OCI-LY7 (cell line): ENCODE results near the gene CDK14. TPM values are rescaled to one million over a fixed set of nuclear protein-coding genes. Genes with fewer than 3 reads are reported as not detected.

Experiments
- BruUV-seq: library from RNA; stranded (reverse); fragments of 400-500 nt; replicated peaks from 2 replicates; lab custom pipeline; 2021; lab: Mats Ljungman, UMichigan
- CTCF ChIA-PET: fragments of 300-600 bp; sonication (Branson Sonifier 250); formaldehyde crosslinking; loops from one replicate; lab custom pipeline; 2022; ENCODE audit warnings: antibody characterized with exemption; ENCODE audit not compliant: unreplicated experiment; lab: Charles Lee
- POLR2A ChIA-PET: fragments of 300-600 bp; sonication (Branson Sonifier 250); formaldehyde crosslinking; loops from one replicate; lab custom pipeline; 2022; ENCODE audit warnings: antibody characterized with exemption; lab: Charles Lee
- DNase-seq: peaks from one replicate; pipeline ENCODE4 v3.0.0-alpha.2; 2015; ENCODE audit warnings: low spot score
- H2AFZ ChIP-seq: fragments of 200-600 bp; sonication (generic), shearing (Covaris generic); 2 replicates; pipeline ENCODE4 v1.6.1; 2014; ENCODE audit warnings: mild to moderate bottlenecking, antibody characterized with exemption, low read length, moderate library complexity
- H3K27ac ChIP-seq: fragments of 200-600 bp; sonication (generic); 2 replicates; pipeline ENCODE4 v1.5.1; 2014; ENCODE audit warnings: mixed run types, low read depth, mild to moderate bottlenecking, moderate library complexity, low read length, inconsistent platforms; ENCODE audit not compliant: poor library complexity, severe bottlenecking
- H3K36me3 ChIP-seq: fragments of 200-600 bp; sonication (generic); 2 replicates; pipeline ENCODE4 v1.6.1; 2014; ENCODE audit warnings: mild to moderate bottlenecking, antibody characterized with exemption, low read length, moderate library complexity, mixed read lengths; ENCODE audit not compliant: insufficient read depth
- H3K4me1 ChIP-seq: fragments of 200-600 bp; sonication (generic); 2 replicates; pipeline ENCODE4 v1.5.1; 2014; ENCODE audit warnings: mild to moderate bottlenecking, low read length; ENCODE audit not compliant: insufficient read depth, poor library complexity, severe bottlenecking
- H3K4me2 ChIP-seq: fragments of 200-600 bp; sonication (generic); 2 replicates; pipeline ENCODE4 v1.6.1; 2014; ENCODE audit warnings: mild to moderate bottlenecking, low read length
- H3K4me3 ChIP-seq: fragments of 200-600 bp; sonication (generic); 2 replicates; pipeline ENCODE4 v1.5.1; 2014; ENCODE audit warnings: mild to moderate bottlenecking, low read depth, low read length; ENCODE audit not compliant: poor library complexity, severe bottlenecking
- H3K79me2 ChIP-seq: fragments of 200-600 bp; sonication (generic); 2 replicates; pipeline ENCODE4 v1.6.1; 2016; ENCODE audit warnings: low read depth, mild to moderate bottlenecking, low read length, moderate library complexity, mixed read lengths; ENCODE audit not compliant: insufficient read depth
- H3K9me2 ChIP-seq: fragments of 200-600 bp; sonication (generic); 2 replicates; pipeline ENCODE4 v1.6.1; 2016; ENCODE audit warnings: mild to moderate bottlenecking, low read length, mixed read lengths; ENCODE audit not compliant: insufficient read depth
- H3K9me3 ChIP-seq: fragments of 200-600 bp; sonication (generic); 2 replicates; pipeline ENCODE4 v1.6.1; 2014; ENCODE audit warnings: mild to moderate bottlenecking, mixed run types, low read length, mixed read lengths
- H4K20me1 ChIP-seq: fragments of 200-600 bp; sonication (generic); 2 replicates; pipeline ENCODE4 v1.6.1; 2014; ENCODE audit warnings: mild to moderate bottlenecking, antibody characterized with exemption, low read length, moderate library complexity, mixed read lengths; ENCODE audit not compliant: insufficient read depth
- EZH2phosphoT487 ChIP-seq: fragments of 200-600 bp; sonication (generic); IDR thresholded peaks from 2 replicates; pipeline ENCODE4 v1.6.1; 2018; ENCODE audit warnings: low read depth, borderline replicate concordance, mild to moderate bottlenecking, mixed run types, antibody characterized with exemption, low read length, moderate library complexity, mixed read lengths
- intact Hi-C: fragments of 100-400 bp; cut with micrococcal nuclease; formaldehyde crosslinking; loops from one replicate; pipeline ENCODE4 v1.10.0; 2022; ENCODE audit not compliant: unreplicated experiment
- total RNA-seq, 2 experiments: library from RNA; depleted of rRNA in 1 of 2; stranded (reverse); fragments of >200 nt in 1 of 2; shearing (Covaris generic) in 1 of 2; gene quantifications; 2 replicates each; pipeline ENCODE4 v1.2.3, GENCODE V29; 2014 to 2022
- TF ChIP-seq, protein P1 (sequence below): fragments of 200-600 bp; sonication (generic); conservative IDR thresholded peaks from 2 replicates; pipeline ENCODE4 v1.5.1; 2014; ENCODE audit warnings: mild to moderate bottlenecking, antibody characterized with exemption, low read length, moderate library complexity, mixed read lengths

The CDK14 gene
- total RNA-seq, 2 experiments from 2014 or later, result 90.7 to 111 TPM

DNA sequence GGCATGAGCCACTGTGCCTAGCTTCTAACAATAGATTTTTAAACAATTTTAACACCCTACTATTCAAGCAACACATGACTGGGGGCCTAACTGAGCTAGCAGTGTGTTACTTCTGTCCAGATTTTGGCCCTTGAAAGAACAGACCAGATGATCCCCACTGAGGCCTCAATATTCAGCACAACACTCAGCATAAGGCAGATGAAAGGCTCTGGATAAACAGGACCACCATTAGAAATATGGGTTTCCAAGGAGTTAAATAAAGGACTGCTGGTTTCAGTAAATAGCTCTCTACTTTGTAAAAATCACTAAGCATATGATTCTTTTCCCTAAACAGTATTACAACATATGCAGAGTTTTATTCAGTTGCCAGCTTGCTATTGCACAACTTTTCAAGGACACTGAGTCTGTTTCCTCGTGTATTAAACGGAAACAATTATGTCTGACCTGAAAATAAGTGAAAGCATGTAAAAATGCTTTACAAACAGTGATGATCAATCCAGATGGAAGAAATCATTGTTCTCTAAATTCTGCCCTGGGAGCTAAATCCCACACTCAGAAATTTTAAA, 644.3 kb downstream of the CDK14 start:
- DNase-seq, result no peak
- H3K79me2 ChIP-seq, result no peaks in the 10 kb centered on the region
- no peak overlapping the region for H3K4me2 ChIP-seq
- ChIA-PET POLR2A (interaction anchor here (0.8 to 0.9 kb wide), 2 partner anchors 10 to 38 kb away, joined by 3 to 4 read pairs; no protein-coding TSS in a partner anchor), CTCF (no interaction called here)
- intact Hi-C loops, result no loop called here
- TF ChIP-seq, protein P1, sequence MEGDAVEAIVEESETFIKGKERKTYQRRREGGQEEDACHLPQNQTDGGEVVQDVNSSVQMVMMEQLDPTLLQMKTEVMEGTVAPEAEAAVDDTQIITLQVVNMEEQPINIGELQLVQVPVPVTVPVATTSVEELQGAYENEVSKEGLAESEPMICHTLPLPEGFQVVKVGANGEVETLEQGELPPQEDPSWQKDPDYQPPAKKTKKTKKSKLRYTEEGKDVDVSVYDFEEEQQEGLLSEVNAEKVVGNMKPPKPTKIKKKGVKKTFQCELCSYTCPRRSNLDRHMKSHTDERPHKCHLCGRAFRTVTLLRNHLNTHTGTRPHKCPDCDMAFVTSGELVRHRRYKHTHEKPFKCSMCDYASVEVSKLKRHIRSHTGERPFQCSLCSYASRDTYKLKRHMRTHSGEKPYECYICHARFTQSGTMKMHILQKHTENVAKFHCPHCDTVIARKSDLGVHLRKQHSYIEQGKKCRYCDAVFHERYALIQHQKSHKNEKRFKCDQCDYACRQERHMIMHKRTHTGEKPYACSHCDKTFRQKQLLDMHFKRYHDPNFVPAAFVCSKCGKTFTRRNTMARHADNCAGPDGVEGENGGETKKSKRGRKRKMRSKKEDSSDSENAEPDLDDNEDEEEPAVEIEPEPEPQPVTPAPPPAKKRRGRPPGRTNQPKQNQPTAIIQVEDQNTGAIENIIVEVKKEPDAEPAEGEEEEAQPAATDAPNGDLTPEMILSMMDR, result no peak
- no peak for TF ChIP-seq EZH2phosphoT487
- H3K4me1 ChIP-seq, result no peaks in the 10 kb centered on the region
- H3K9me2 ChIP-seq, result no peaks in the 10 kb centered on the region
- BruUV-seq, result no TSS peak
- H3K4me3 ChIP-seq, result no peak overlapping the region
- no peaks in the 10 kb centered on the region for H3K9me3 ChIP-seq
- no peak overlapping the region for H3K27ac ChIP-seq
- no peak overlapping the region for H2AFZ ChIP-seq
- H3K36me3 ChIP-seq, result no peaks in the 10 kb centered on the region
- H4K20me1 ChIP-seq, result no peaks in the 10 kb centered on the region

- H3K27ac ChIP-seq, result no peak overlapping the region
- intact Hi-C loops, result no loop called here
- no peaks in the 10 kb centered on the region for H3K4me1 ChIP-seq
- H2AFZ ChIP-seq, result no peak overlapping the region
- no peak overlapping the region for H3K4me3 ChIP-seq
- BruUV-seq, result no TSS peak
- DNase-seq, result no peak
- no peaks in the 10 kb centered on the region for H4K20me1 ChIP-seq
- POLR2A ChIA-PET, result no interaction called here
- H3K36me3 ChIP-seq, result no peaks in the 10 kb centered on the region
- no peaks in the 10 kb centered on the region for H3K9me2 ChIP-seq
- CTCF ChIA-PET, result no interaction called here
- no peaks in the 10 kb centered on the region for H3K79me2 ChIP-seq
- no peak overlapping the region for H3K4me2 ChIP-seq
- H3K9me3 ChIP-seq, result no peaks in the 10 kb centered on the region
- TF ChIP-seq, protein P1, result no peak
- TF ChIP-seq EZH2phosphoT487, result no peak
Measured at GRCh38 chr7:91242097-91242844, 646.1 kb downstream of the CDK14 start.
